NCI-H146 treated with DMSO at 0.1 percent for 48 hours (cell line): ENCODE results near the gene MT1A.
"Not testable (repeated sequence)": the region's sequence is repeated elsewhere in the genome, so short reads cannot be mapped to it uniquely, and the experiment has no call there.

Experiments
- DNase-seq: peaks from one replicate; lab custom pipeline; 2025; ENCODE audit not compliant: unreplicated experiment; lab: John Stamatoyannopoulos, UW

MT1A gene

GRCh38 chr16:56610017-56610608, 28.4 kb upstream of the MT1A start:
- no peak for DNase-seq

- no peak for DNase-seq
Measured at GRCh38 chr16:56610609-56611111, 27.8 kb upstream of the MT1A start.

GRCh38 chr16:56611281-56611833, 27.1 kb upstream of the MT1A start:
- DNase-seq: no peak

GRCh38 chr16:56613706-56614105, 24.8 kb upstream of the MT1A start:
- no peak for DNase-seq

- no peak for DNase-seq
Measured at GRCh38 chr16:56614549-56614991, 23.9 kb upstream of the MT1A start.

GRCh38 chr16:56615353-56615752, 23.1 kb upstream of the MT1A start:
- no peak for DNase-seq

GRCh38 chr16:56616608-56617211, 21.8 kb upstream of the MT1A start:
- DNase-seq: no peak

GRCh38 chr16:56617212-56618085, 21.0 kb upstream of the MT1A start:
- no peak for DNase-seq

- no peak for DNase-seq
Measured at GRCh38 chr16:56618138-56618537, 20.3 kb upstream of the MT1A start.

- DNase-seq: no peak
Measured at GRCh38 chr16:56620339-56620897, 18.0 kb upstream of the MT1A start.

- DNase-seq: not testable (repeated sequence)
Measured at GRCh38 chr16:56621665-56622445, 16.6 kb upstream of the MT1A start.

- not testable (repeated sequence) for DNase-seq
Measured at GRCh38 chr16:56623184-56623583, 15.3 kb upstream of the MT1A start.

- DNase-seq: no peak
Measured at GRCh38 chr16:56623637-56624036, 14.8 kb upstream of the MT1A start.

GRCh38 chr16:56625140-56625942, 13.1 kb upstream of the MT1A start, which contains the start of gene MT1E:
TSS of gene MT1E (plus strand) at chr16:56625781. CDS start at chr16:56625852, 71 bp downstream.
- DNase-seq: peak; percentile 6

- no peak for DNase-seq
Measured at GRCh38 chr16:56625943-56626654, 12.4 kb upstream of the MT1A start.

GRCh38 chr16:56626685-56627084, 11.8 kb upstream of the MT1A start:
- DNase-seq: no peak

GRCh38 chr16:56628486-56629350, 9.7 kb upstream of the MT1A start:
- no peak for DNase-seq

GRCh38 chr16:56629531-56629930, 8.9 kb upstream of the MT1A start:
- DNase-seq: no peak
